NCI-H1694 treated with DMSO at 0.1 percent for 48 hours (cell line): ENCODE results near the gene DDX17.

Experiments
- DNase-seq: peaks from one replicate; lab custom pipeline; 2025; lab: John Stamatoyannopoulos, UW

Gene DDX17

GRCh38 chr22:38448945-38449745 is 57.0 kb downstream of the DDX17 start:
- DNase-seq: no peak

GRCh38 chr22:38446018-38446601 is 60.0 kb downstream of the DDX17 start:
- DNase-seq: no peak

GRCh38 chr22:38444783-38445182 is 61.3 kb downstream of the DDX17 start:
- DNase-seq: no peak

- no peak for DNase-seq
Observed at GRCh38 chr22:38443628-38444521, 62.2 kb downstream of the DDX17 start.

- no peak for DNase-seq
Observed at GRCh38 chr22:38442967-38443627, 63.0 kb downstream of the DDX17 start.

- no peak for DNase-seq
Observed at GRCh38 chr22:38441620-38442287, 64.4 kb downstream of the DDX17 start.

- no peak for DNase-seq
Observed at GRCh38 chr22:38440747-38441350, 65.3 kb downstream of the DDX17 start.

GRCh38 chr22:38437416-38437815 is 68.7 kb downstream of the DDX17 start:
- no peak for DNase-seq

GRCh38 chr22:38436629-38437395 is 69.3 kb downstream of the DDX17 start:
- DNase-seq: no peak

GRCh38 chr22:38435965-38436364 is 70.1 kb downstream of the DDX17 start:
- no peak for DNase-seq

GRCh38 chr22:38435010-38435409 is 71.1 kb downstream of the DDX17 start:
- DNase-seq: no peak

- DNase-seq: no peak
Observed at GRCh38 chr22:38433871-38434270, 72.2 kb downstream of the DDX17 start.
